Trophoblast cell (in vitro differentiated cells and primary cell): ENCODE measurements around the gene EPHA3.
"Not testable (repeated sequence)": the region's sequence is repeated elsewhere in the genome, so short reads cannot be mapped to it uniquely, and the experiment has no call there.

ENCODE experiments used
- DNase-seq, 2 donors: peaks; one replicate each; pipeline ENCODE4 v3.0.0-alpha.2; 2016
- H2AFZ ChIP-seq: 2 replicates; pipeline ENCODE4 v1.6.1; 2013; ENCODE audit warnings: low read length, moderate library complexity, mild to moderate bottlenecking; ENCODE audit not compliant: insufficient read depth, poor library complexity
- H2AK5ac ChIP-seq: 2 replicates; pipeline ENCODE4 v1.6.1; 2013; ENCODE audit warnings: mild to moderate bottlenecking, low read length
- H2BK120ac ChIP-seq: 2 replicates; pipeline ENCODE4 v1.6.1; 2013; ENCODE audit warnings: low read length, mild to moderate bottlenecking, moderate library complexity; ENCODE audit not compliant: insufficient read depth, poor library complexity
- H2BK12ac ChIP-seq: 2 replicates; pipeline ENCODE4 v1.6.1; 2013; ENCODE audit warnings: mild to moderate bottlenecking, low read length, moderate library complexity
- H2BK5ac ChIP-seq: 2 replicates; pipeline ENCODE4 v1.6.1; 2013; ENCODE audit warnings: low read length, low read depth, moderate library complexity, mild to moderate bottlenecking; ENCODE audit not compliant: poor library complexity
- H3K14ac ChIP-seq: 2 replicates; pipeline ENCODE4 v1.6.1; 2013; ENCODE audit warnings: mild to moderate bottlenecking, low read length
- H3K18ac ChIP-seq: 2 replicates; pipeline ENCODE4 v1.6.1; 2013; ENCODE audit warnings: mild to moderate bottlenecking, low read length
- H3K23ac ChIP-seq: 2 replicates; pipeline ENCODE4 v1.6.1; 2013; ENCODE audit warnings: low read length
- H3K27ac ChIP-seq: 2 replicates; pipeline ENCODE4 v1.5.1; 2013; ENCODE audit warnings: low read depth, mild to moderate bottlenecking, inconsistent platforms, low read length, moderate library complexity
- H3K27me3 ChIP-seq: 2 replicates; pipeline ENCODE4 v1.6.1; 2013; ENCODE audit warnings: inconsistent platforms, mild to moderate bottlenecking, low read length, moderate library complexity; ENCODE audit not compliant: insufficient read depth
- H3K36me3 ChIP-seq, 2 experiments: 1 replicate in 1 of 2; 2 replicates in 1 of 2; pipeline ENCODE4 v1.6.1; 2013; ENCODE audit warnings: low read length in 2 of 2, mild to moderate bottlenecking in 2 of 2, moderate library complexity in 1 of 2; ENCODE audit not compliant: insufficient read depth in 2 of 2, control insufficient read depth in 1 of 2
- H3K4ac ChIP-seq: 2 replicates; pipeline ENCODE4 v1.6.1; 2013; ENCODE audit warnings: low read depth, mild to moderate bottlenecking, low read length, moderate library complexity
- H3K4me1 ChIP-seq, 2 experiments: 1 replicate in 1 of 2; 2 replicates in 1 of 2; pipeline ENCODE4 v1.6.1; 2013; ENCODE audit warnings: low read length in 2 of 2, mild to moderate bottlenecking in 2 of 2, moderate library complexity in 1 of 2; ENCODE audit not compliant: insufficient read depth in 2 of 2, control insufficient read depth in 1 of 2
- H3K4me2 ChIP-seq: 2 replicates; pipeline ENCODE4 v1.6.1; 2013; ENCODE audit warnings: inconsistent platforms, mild to moderate bottlenecking, low read length, moderate library complexity
- H3K4me3 ChIP-seq: 2 replicates; pipeline ENCODE4 v1.5.1; 2013; ENCODE audit warnings: mild to moderate bottlenecking, low read depth, low read length, inconsistent platforms
- H3K79me1 ChIP-seq: one replicate; pipeline ENCODE4 v1.6.1; 2013; ENCODE audit warnings: low read length
- H3K79me2 ChIP-seq: 2 replicates; pipeline ENCODE4 v1.6.1; 2013; ENCODE audit warnings: low read length, mild to moderate bottlenecking; ENCODE audit not compliant: control insufficient read depth, insufficient read depth, poor library complexity
- H3K9ac ChIP-seq: 2 replicates; pipeline ENCODE4 v1.6.1; 2013; ENCODE audit warnings: mild to moderate bottlenecking, low read length
- H3K9me3 ChIP-seq: 2 replicates; pipeline ENCODE4 v1.6.1; 2013; ENCODE audit warnings: low read depth, mild to moderate bottlenecking, control low read depth, inconsistent platforms, low read length; ENCODE audit not compliant: insufficient read depth
- H4K12ac ChIP-seq: 2 replicates; pipeline ENCODE4 v1.6.1; 2013; ENCODE audit warnings: low read depth, mild to moderate bottlenecking, low read length, moderate library complexity
- H4K8ac ChIP-seq: 2 replicates; pipeline ENCODE4 v1.6.1; 2013; ENCODE audit warnings: low read depth, mild to moderate bottlenecking, low read length, moderate library complexity
- H4K91ac ChIP-seq: one replicate; pipeline ENCODE4 v1.6.1; 2013; ENCODE audit warnings: low read depth, mild to moderate bottlenecking, low read length, moderate library complexity
- WGBS: extraction: QIAGEN DNeasy Blood & Tissue Kit; methylation state at CpG from one replicate; pipeline ENCODE4 v1.1.7; 2013; ENCODE audit warnings: missing lambda C conversion rate; ENCODE audit not compliant: insufficient read length, insufficient coverage; ENCODE audit errors: extremely low coverage; 5-methylcytosine and 5-hydroxymethylcytosine counted together

Gene EPHA3

GRCh38 chr3:89340408-89340807 is 233.0 kb downstream of the EPHA3 start:
- no CpG with 5 or more reads among the region's 2 CpGs for WGBS
- H2AK5ac ChIP-seq = no peak overlapping the region
- no peak overlapping the region for H3K4ac ChIP-seq
- H2BK120ac ChIP-seq = no peak overlapping the region
- H3K79me2 ChIP-seq = no peaks in the 10 kb centered on the region
- no peak overlapping the region for H3K9ac ChIP-seq
- DNase-seq = no peak
- H3K4me3 ChIP-seq = no peak overlapping the region
- H3K23ac ChIP-seq = no peak overlapping the region
- no peak overlapping the region for H4K91ac ChIP-seq
- H3K4me2 ChIP-seq = no peak overlapping the region
- no peak overlapping the region for H2BK12ac ChIP-seq
- H3K14ac ChIP-seq = no peak overlapping the region
- H3K18ac ChIP-seq = no peak overlapping the region
- no peak overlapping the region for H3K27ac ChIP-seq
- no peaks in the 10 kb centered on the region for H3K27me3 ChIP-seq
- no peak overlapping the region for H2BK5ac ChIP-seq
- H3K79me1 ChIP-seq = no peaks in the 10 kb centered on the region
- no peak overlapping the region for H4K12ac ChIP-seq
- no peak overlapping the region for H4K8ac ChIP-seq
- no peaks in the 10 kb centered on the region for H3K4me1 ChIP-seq
- no peaks in the 10 kb centered on the region for H3K36me3 ChIP-seq
- no peaks in the 10 kb centered on the region for H3K9me3 ChIP-seq
- H2AFZ ChIP-seq = no peak overlapping the region

GRCh38 chr3:89344076-89344475 is 236.7 kb downstream of the EPHA3 start:
- H3K36me3 ChIP-seq = no peaks in the 10 kb centered on the region
- H4K8ac ChIP-seq = no peak overlapping the region
- no peak overlapping the region for H3K4me2 ChIP-seq
- H3K18ac ChIP-seq = no peak overlapping the region
- H2AFZ ChIP-seq = no peak overlapping the region
- H3K4me3 ChIP-seq = no peak overlapping the region
- no peaks in the 10 kb centered on the region for H3K4me1 ChIP-seq
- no peak overlapping the region for H3K4ac ChIP-seq
- no peak overlapping the region for H3K14ac ChIP-seq
- H3K79me2 ChIP-seq = no peaks in the 10 kb centered on the region
- no peak overlapping the region for H2BK12ac ChIP-seq
- H4K91ac ChIP-seq = no peak overlapping the region
- DNase-seq = no peak
- H3K27me3 ChIP-seq = no peaks in the 10 kb centered on the region
- no peak overlapping the region for H3K27ac ChIP-seq
- H3K79me1 ChIP-seq = no peaks in the 10 kb centered on the region
- H4K12ac ChIP-seq = no peak overlapping the region
- H3K23ac ChIP-seq = no peak overlapping the region
- H3K9ac ChIP-seq = no peak overlapping the region
- no peak overlapping the region for H2BK120ac ChIP-seq
- no peaks in the 10 kb centered on the region for H3K9me3 ChIP-seq
- no peak overlapping the region for H2BK5ac ChIP-seq
- no peak overlapping the region for H2AK5ac ChIP-seq

GRCh38 chr3:89350935-89351334 is 243.5 kb downstream of the EPHA3 start:
- not testable (repeated sequence) for H3K23ac ChIP-seq, H3K79me2 ChIP-seq, H3K4me3 ChIP-seq, H3K27ac ChIP-seq, H3K9me3 ChIP-seq, H2AFZ ChIP-seq, H3K4me1 ChIP-seq, H3K9ac ChIP-seq, H3K4me2 ChIP-seq, H3K14ac ChIP-seq, H3K79me1 ChIP-seq, H2AK5ac ChIP-seq, H2BK5ac ChIP-seq, H4K12ac ChIP-seq, H3K18ac ChIP-seq, H3K36me3 ChIP-seq, H2BK12ac ChIP-seq, H3K4ac ChIP-seq, DNase-seq, H2BK120ac ChIP-seq, H4K91ac ChIP-seq, H3K27me3 ChIP-seq, H4K8ac ChIP-seq
- WGBS = no CpG with 5 or more reads among the region's 12 CpGs

GRCh38 chr3:89353465-89353864 is 246.0 kb downstream of the EPHA3 start:
- no peak overlapping the region for H2BK5ac ChIP-seq
- peak; percentile 33 to 68 for DNase-seq
- WGBS = no CpG with 5 or more reads among the region's 2 CpGs
- no peaks in the 10 kb centered on the region for H3K79me1 ChIP-seq
- H3K36me3 ChIP-seq = no peaks in the 10 kb centered on the region
- no peak overlapping the region for H2BK120ac ChIP-seq
- no peak overlapping the region for H3K23ac ChIP-seq
- H3K4me3 ChIP-seq = no peak overlapping the region
- no peak overlapping the region for H3K4me2 ChIP-seq
- no peak overlapping the region for H2AFZ ChIP-seq
- no peak overlapping the region for H2BK12ac ChIP-seq
- no peak overlapping the region for H3K4ac ChIP-seq
- H3K9ac ChIP-seq = no peak overlapping the region
- no peak overlapping the region for H3K14ac ChIP-seq
- H3K9me3 ChIP-seq = no peaks in the 10 kb centered on the region
- no peaks in the 10 kb centered on the region for H3K4me1 ChIP-seq
- H3K27ac ChIP-seq = no peak overlapping the region
- H4K12ac ChIP-seq = no peak overlapping the region
- no peaks in the 10 kb centered on the region for H3K79me2 ChIP-seq
- no peak overlapping the region for H4K91ac ChIP-seq
- no peak overlapping the region for H3K18ac ChIP-seq
- H3K27me3 ChIP-seq = no peaks in the 10 kb centered on the region
- no peak overlapping the region for H2AK5ac ChIP-seq
- H4K8ac ChIP-seq = no peak overlapping the region

- H2AFZ ChIP-seq = no peak overlapping the region
- H3K79me1 ChIP-seq = no peaks in the 10 kb centered on the region
- no peaks in the 10 kb centered on the region for H3K9me3 ChIP-seq
- H4K12ac ChIP-seq = no peak overlapping the region
- H3K9ac ChIP-seq = no peak overlapping the region
- no peak overlapping the region for H2BK12ac ChIP-seq
- no peak overlapping the region for H3K4me3 ChIP-seq
- no peaks in the 10 kb centered on the region for H3K36me3 ChIP-seq
- H3K4me1 ChIP-seq = no peaks in the 10 kb centered on the region
- H2AK5ac ChIP-seq = no peak overlapping the region
- no peak overlapping the region for H3K27ac ChIP-seq
- H4K8ac ChIP-seq = no peak overlapping the region
- H3K18ac ChIP-seq = no peak overlapping the region
- DNase-seq = no peak
- no peak overlapping the region for H3K4me2 ChIP-seq
- no peaks in the 10 kb centered on the region for H3K27me3 ChIP-seq
- no peak overlapping the region for H3K23ac ChIP-seq
- no peaks in the 10 kb centered on the region for H3K79me2 ChIP-seq
- H3K4ac ChIP-seq = no peak overlapping the region
- H4K91ac ChIP-seq = no peak overlapping the region
- H3K14ac ChIP-seq = no peak overlapping the region
- H2BK5ac ChIP-seq = no peak overlapping the region
- H2BK120ac ChIP-seq = no peak overlapping the region
These were observed 250.9 kb downstream of the EPHA3 start for GRCh38 chr3:89358281-89358680.
